K562 (cell line): ENCODE data around the gene EMX1. TPM values are rescaled to one million over a fixed set of nuclear protein-coding genes. Genes with fewer than 3 reads are reported as not detected.

ENCODE experiments used
- ATAC-seq: fragments of 200-7000 bp; cut with Tn5 transposase; 3 replicates; pipeline ENCODE4 v1.9.1; 2020; ENCODE audit warnings: moderate library complexity
- BruUV-seq: library from RNA; stranded (reverse); fragments of 400-500 nt; replicated peaks from 2 replicates; lab custom pipeline; 2021; lab: Mats Ljungman, UMichigan
- CTCF ChIA-PET: fragments of 300-600 bp; formaldehyde crosslinking; extraction: SDS; loops from one replicate; lab custom pipeline; 2021; ENCODE audit warnings: low intra/inter-chr PET ratio; lab: Yijun Ruan, JAX
- POLR2A ChIA-PET: fragments of 300-600, 350-650 bp; sonication (Branson Sonifier 250); formaldehyde crosslinking; extraction: SDS; loops from one replicate; lab custom pipeline; 2021; ENCODE audit warnings: antibody characterized with exemption, inconsistent platforms; lab: Yijun Ruan, JAX
- DNase-seq, 4 experiments: peaks; one replicate each; pipeline versions ENCODE4 v3.0.0 to v3.0.0-alpha.2; 2011 to 2018; ENCODE audit warnings: low spot score in 3 of 4, mixed read lengths in 3 of 4; ENCODE audit errors: extremely low read depth in 1 of 4
- FAIRE-seq: peaks from 2 replicates; lab custom pipeline; 2011; peaks lifted over from hg19 to GRCh38; lab: Jason Lieb, UNC
- H2AFZ ChIP-seq: 2 replicates; pipeline ENCODE4 v1.6.0; 2011; ENCODE audit warnings: low read depth, low read length, control low read depth, inconsistent platforms
- H3K27ac ChIP-seq: fragments of 200-600 bp; 3 replicates; pipeline ENCODE4 v1.8.0; 2011; ENCODE audit warnings: low read depth, mild to moderate bottlenecking, control low read depth, inconsistent platforms, low read length, moderate library complexity, mixed read lengths; ENCODE audit errors: extremely low read depth
- H3K27me3 ChIP-seq, 2 experiments: fragments of 300-600 bp in 1 of 2; 2 replicates in 1 of 2; 3 replicates in 1 of 2; pipeline versions ENCODE4 v1.6.0 to v1.8.0; 2011; ENCODE audit warnings: inconsistent platforms in 2 of 2, low read length in 2 of 2, mild to moderate bottlenecking in 1 of 2, mixed read lengths in 1 of 2, moderate library complexity in 1 of 2; ENCODE audit not compliant: control insufficient read depth in 2 of 2, insufficient read depth in 2 of 2
- H3K36me3 ChIP-seq: fragments of 300-600 bp; 3 replicates; pipeline ENCODE4 v1.8.0; 2011; ENCODE audit warnings: mild to moderate bottlenecking, low read length, inconsistent platforms; ENCODE audit not compliant: control insufficient read depth, insufficient read depth
- H3K4me1 ChIP-seq, 2 experiments: fragments of 200-600 bp in 1 of 2; replicated peaks in 1 of 2; 2 replicates in 1 of 2; 3 replicates in 1 of 2; pipeline versions ENCODE4 v1.5.1 to v1.8.0; 2011; ENCODE audit warnings: inconsistent platforms in 2 of 2, low read length in 2 of 2, mild to moderate bottlenecking in 1 of 2, mixed read lengths in 1 of 2, moderate library complexity in 1 of 2; ENCODE audit not compliant: control insufficient read depth in 2 of 2, insufficient read depth in 2 of 2
- H3K4me2 ChIP-seq: 2 replicates; pipeline ENCODE4 v1.6.1; 2011; ENCODE audit warnings: low read length, control low read depth, inconsistent platforms, mixed read lengths; ENCODE audit not compliant: insufficient read depth
- H3K4me3 ChIP-seq: fragments of 200-600 bp; sonication (generic), shearing (Covaris generic); 2 replicates; pipeline ENCODE4 v1.5.1; 2016; ENCODE audit warnings: control low read depth, inconsistent platforms
- H3K79me2 ChIP-seq: fragments of 200-600 bp; 3 replicates; pipeline ENCODE4 v1.8.0; 2011; ENCODE audit warnings: low read length, inconsistent platforms; ENCODE audit not compliant: control insufficient read depth, insufficient read depth
- H3K9ac ChIP-seq, 2 experiments: 2 replicates each; pipeline versions ENCODE4 v1.6.0 to v1.6.1; 2011; ENCODE audit warnings: low read depth in 2 of 2, low read length in 2 of 2, control low read depth in 1 of 2, inconsistent platforms in 1 of 2, mild to moderate bottlenecking in 1 of 2, mixed read lengths in 1 of 2; ENCODE audit not compliant: insufficient read depth in 1 of 2
- H3K9me1 ChIP-seq: one replicate; pipeline ENCODE4 v1.6.0; 2011; ENCODE audit warnings: inconsistent platforms, mild to moderate bottlenecking, low read length, moderate library complexity; ENCODE audit not compliant: control insufficient read depth, insufficient read depth
- H3K9me3 ChIP-seq: replicated peaks from 2 replicates; pipeline ENCODE4 v1.5.1; 2011; ENCODE audit warnings: low read depth, low read length, inconsistent platforms; ENCODE audit not compliant: control insufficient read depth, insufficient read depth
- H4K20me1 ChIP-seq: replicated peaks from 2 replicates; pipeline ENCODE4 v1.6.1; 2011; ENCODE audit warnings: low read length, inconsistent platforms, mixed read lengths; ENCODE audit not compliant: control insufficient read depth, insufficient read depth
- HMG20A ChIP-seq: fragments of 450-650 bp; formaldehyde crosslinking; conservative IDR thresholded peaks from 2 replicates; pipeline ENCODE4 v1.4.0; 2020; ENCODE audit warnings: mild to moderate bottlenecking, mixed read lengths
- NCOA6 ChIP-seq: fragments of 450-650 bp; IDR thresholded peaks from 2 replicates; pipeline ENCODE4 v1.6.1; 2017; ENCODE audit warnings: mild to moderate bottlenecking
- POLR2B ChIP-seq: fragments of 450-650 bp; IDR thresholded peaks from 2 replicates; pipeline ENCODE4 v1.6.1; 2018; ENCODE audit warnings: low read depth; ENCODE audit not compliant: partially characterized antibody
- TSC22D4 ChIP-seq: fragments of 450-650 bp; IDR thresholded peaks from 2 replicates; pipeline ENCODE4 v1.6.1; 2016; ENCODE audit warnings: missing genetic modification characterization, missing biosample characterization, control low read depth
- ZNF668 ChIP-seq: fragments of 250-450 bp; sonication (Bioruptor Pico); IDR thresholded peaks from 2 replicates; pipeline ENCODE4 v1.8.0; 2022; ENCODE audit warnings: mild to moderate bottlenecking, inconsistent platforms
- WGBS: fragments of 100-300 bp; shearing (Covaris generic); methylation state at CpG from one replicate; pipeline ENCODE4 v1.1.6; 2016; ENCODE audit warnings: low coverage, mixed read lengths; ENCODE audit not compliant: insufficient coverage; ENCODE audit errors: missing lambda C conversion rate; 5-methylcytosine and 5-hydroxymethylcytosine counted together
- in situ Hi-C: fragments of 300-500 bp; cut with MboI; formaldehyde crosslinking; loops from 4 replicates; pipeline ENCODE4 v1.15.0; 2018; ENCODE audit warnings: inconsistent platforms, mixed read lengths
- intact Hi-C: fragments of 100-400 bp; cut with micrococcal nuclease; formaldehyde crosslinking; loops from 2 replicates; pipeline ENCODE4 v1.14.2; 2022
- polyA plus RNA-seq, 8 experiments: library from polyadenylated mRNA; depleted of rRNA in 4 of 8; stranded (reverse) in 5 of 8; unstranded in 3 of 8; fragments of >200 nt; fragmentation: Nextera tagmentation in 2 of 8; fragmentation: Illumina TruSeq in 1 of 8; extraction: Ambion mirVana in 2 of 8; extraction: Trizol in 1 of 8; gene quantifications; 2 replicates each; pipeline versions ENCODE4 v1.2.1 to v1.2.3, GENCODE V29; 2011 to 2014; ENCODE audit warnings: inconsistent platforms in 1 of 8, missing spikeins in 1 of 8
- total RNA-seq, 7 experiments: library from RNA; depleted of rRNA in 6 of 7; stranded (reverse); fragments of >200 nt in 6 of 7; fragmentation: Illumina TruSeq in 2 of 7; extraction: Trizol in 2 of 7; gene quantifications; 2 replicates each; pipeline versions ENCODE4 v1.2.1 to v1.2.3, GENCODE V29; 2011 to 2021; ENCODE audit warnings: low replicate concordance in 1 of 7

The EMX1 gene
- total and polyA plus RNA-seq, 9 of the 15 experiments (the other 6 are each of a cell fraction or from before 2014, with no cell fraction given), result 0.10 to 0.32 (median 0.21) TPM; not detected in 6

- FAIRE-seq (no peak), DNase-seq (no peak), ATAC-seq (no peak)
- H3K27me3 ChIP-seq, result no peaks in the 10 kb centered on the region
- no peaks in the 10 kb centered on the region for H3K9me1 ChIP-seq
- H2AFZ ChIP-seq, result no peak overlapping the region
- in situ Hi-C loops, result no loop called here
- H3K9ac ChIP-seq, result no peak overlapping the region
- intact Hi-C loops, result no loop called here
- no peaks in the 10 kb centered on the region for H3K9me3 ChIP-seq
- BruUV-seq, result no TSS peak
- WGBS, result 75% methylated on average over 7 of the region's 7 CpGs
- peaks cover 14% of the 10 kb centered on the region for H4K20me1 ChIP-seq
- H3K27ac ChIP-seq, result no peak overlapping the region
- ChIA-PET CTCF (no interaction called here), POLR2A (no interaction called here)
- no peaks in the 10 kb centered on the region for H3K36me3 ChIP-seq
- no peaks in the 10 kb centered on the region for H3K79me2 ChIP-seq
- no peak for TF ChIP-seq NCOA6
- no peak for TF ChIP-seq TSC22D4 (tag)
- TF ChIP-seq POLR2B, result no peak
- no peak for TF ChIP-seq ZNF668 (CRISPR knock-in tag)
- TF ChIP-seq HMG20A, result no peak
- H3K4me2 ChIP-seq, result no peak overlapping the region
- H3K4me3 ChIP-seq, result no peak overlapping the region
- peaks cover 0 to 5% of the 10 kb centered on the region in 2 experiments; a peak in 1 of 5 replicates for H3K4me1 ChIP-seq
Observed at GRCh38 chr2:72971036-72971435, 53.7 kb downstream of the EMX1 start.
